NCI-H526 (cell line): Measurements from ENCODE around the gene OR8B4.
"Not testable (repeated sequence)": the region's sequence is repeated elsewhere in the genome, so short reads cannot be mapped to it uniquely, and the experiment has no call there.

ENCODE experiments used
- DNase-seq, 2 experiments: peaks; one replicate each; lab custom pipeline; 2025; lab: John Stamatoyannopoulos, UW

The OR8B4 gene

GRCh38 chr11:124405581-124405980 is 19.1 kb downstream of the OR8B4 start:
- no peak for DNase-seq

GRCh38 chr11:124403186-124403585 is 21.5 kb downstream of the OR8B4 start:
- DNase-seq = not testable (repeated sequence)

GRCh38 chr11:124402326-124402922 is 22.2 kb downstream of the OR8B4 start:
- peak; percentile 65 to 94 for DNase-seq

DNA sequence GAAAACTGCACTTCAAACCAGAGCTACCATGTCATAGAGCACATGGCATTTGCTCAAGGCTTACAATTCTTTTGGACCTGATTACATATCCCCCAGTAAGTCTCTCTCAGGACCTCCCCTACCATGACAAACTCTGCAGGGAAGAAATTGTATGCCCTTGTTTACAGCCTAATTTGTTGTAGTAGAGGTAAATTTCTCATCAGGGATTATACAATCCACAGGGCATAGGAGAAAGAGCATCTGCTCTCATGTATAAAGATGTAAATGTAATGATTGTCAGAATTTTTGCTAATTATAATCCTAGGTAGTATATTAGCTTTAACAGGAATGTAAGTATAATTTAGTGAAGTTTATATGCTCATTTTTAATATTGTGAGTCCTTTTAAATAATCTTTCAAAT is 25.7 kb downstream of the OR8B4 start, which contains the start of gene OR8B3:
Gene OR8B3 (minus strand): TSS at position 101 of the 400 bp plus-strand sequence. CDS start 1,673 bp downstream, outside the sequence.
- DNase-seq = no peak

DNA sequence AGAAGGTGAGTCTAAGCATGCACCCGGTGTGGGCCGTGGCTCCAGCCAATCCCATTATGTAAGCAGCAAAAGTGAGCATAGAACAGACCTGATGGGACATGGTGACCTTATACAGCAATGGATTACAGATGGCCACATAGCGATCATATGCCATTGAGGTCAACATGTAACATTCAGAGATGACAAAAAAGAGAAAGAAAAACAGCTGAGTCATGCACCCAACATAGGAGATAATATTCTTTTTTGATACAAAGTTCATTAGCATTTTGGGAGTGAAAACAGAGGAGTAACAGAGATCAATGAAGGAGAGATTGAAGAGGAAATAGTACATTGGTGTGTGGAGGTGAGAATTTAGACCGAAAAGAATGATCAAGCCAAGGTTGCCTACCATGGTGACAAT is 27.8 kb downstream of the OR8B4 start:
- not testable (repeated sequence) for DNase-seq

DNA sequence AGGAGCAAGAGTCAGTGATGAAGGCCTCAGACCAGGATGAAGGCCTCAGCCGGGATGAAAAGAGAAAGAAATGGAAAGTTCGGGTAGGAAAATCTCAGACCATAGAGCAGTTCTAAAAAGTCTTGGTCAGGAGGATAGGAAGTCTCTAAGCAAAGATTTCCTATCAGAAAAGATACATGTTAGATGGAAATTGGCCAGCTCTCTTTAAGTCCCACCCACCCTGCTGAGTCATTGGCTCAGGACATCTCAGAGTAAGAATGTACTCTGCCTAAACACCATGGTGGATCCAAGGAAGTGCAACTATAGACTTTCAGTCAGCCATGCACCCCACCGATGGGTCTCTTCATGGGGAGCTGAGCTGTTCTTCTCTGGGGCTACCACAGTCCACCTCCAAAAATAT is 30.3 kb downstream of the OR8B4 start:
- peak in 1 of 2 experiments; percentile 13 for DNase-seq

- DNase-seq = no peak
Measured at GRCh38 chr11:124384399-124384798, 40.3 kb downstream of the OR8B4 start, which contains the start of gene OR8B2. Gene OR8B2 (minus strand): TSS chr11:124384499. CDS start chr11:124383343, 1,156 bp downstream.

DNA sequence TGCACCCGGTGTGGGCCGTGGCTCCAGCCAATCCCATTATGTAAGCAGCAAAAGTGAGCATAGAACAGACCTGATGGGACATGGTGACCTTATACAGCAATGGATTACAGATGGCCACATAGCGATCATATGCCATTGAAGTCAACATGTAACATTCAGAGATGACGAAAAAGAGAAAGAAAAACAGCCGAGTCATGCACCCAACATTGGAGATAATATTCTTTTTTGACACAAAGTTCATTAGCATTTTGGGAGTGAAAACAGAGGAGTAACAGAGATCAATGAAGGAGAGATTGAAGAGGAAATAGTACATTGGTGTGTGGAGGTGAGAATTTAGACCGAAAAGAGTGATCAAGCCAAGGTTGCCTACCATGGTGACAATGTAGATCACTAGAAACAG is 41.8 kb downstream of the OR8B4 start:
- DNase-seq = not testable (repeated sequence)

DNA sequence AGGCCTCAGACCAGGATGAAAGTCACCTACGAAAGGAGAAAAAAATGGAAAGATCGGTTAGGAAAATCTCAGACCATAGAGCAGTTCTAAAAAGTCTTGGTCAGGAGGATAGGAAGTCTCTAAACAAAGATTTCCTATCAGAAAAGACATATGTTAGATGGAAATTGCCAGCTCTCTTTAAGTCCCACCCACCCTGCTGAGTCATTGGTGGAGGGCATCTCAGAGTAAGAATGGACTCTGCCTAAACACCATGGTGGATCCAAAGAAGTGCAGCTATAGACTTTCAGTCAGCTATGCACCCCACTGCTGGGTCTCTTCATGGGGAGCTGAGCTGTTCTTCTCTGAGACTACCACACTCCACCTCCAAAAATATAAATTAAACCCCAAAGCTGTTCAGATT is 44.1 kb downstream of the OR8B4 start:
- no peak for DNase-seq

- no peak for DNase-seq
Measured at GRCh38 chr11:124376280-124376679, 48.4 kb downstream of the OR8B4 start.
